Lower leg skin (tissue), 3 donors: ENCODE results near the gene CAPN13.

Experiments
- CTCF ChIP-seq, 3 donors: fragments of 450-650 bp; IDR thresholded peaks; one replicate each; pipeline ENCODE4 v1.5.1; 2016; ENCODE audit warnings: antibody characterized with exemption in 3 of 3, mild to moderate bottlenecking in 3 of 3, moderate library complexity in 2 of 3
- POLR2A ChIP-seq, 2 donors: fragments of 450-650 bp; IDR thresholded peaks; one replicate each; pipeline ENCODE4 v1.6.1; 2016 to 2017; ENCODE audit warnings: antibody characterized with exemption in 2 of 2, mild to moderate bottlenecking in 1 of 2, moderate library complexity in 1 of 2

DNA sequence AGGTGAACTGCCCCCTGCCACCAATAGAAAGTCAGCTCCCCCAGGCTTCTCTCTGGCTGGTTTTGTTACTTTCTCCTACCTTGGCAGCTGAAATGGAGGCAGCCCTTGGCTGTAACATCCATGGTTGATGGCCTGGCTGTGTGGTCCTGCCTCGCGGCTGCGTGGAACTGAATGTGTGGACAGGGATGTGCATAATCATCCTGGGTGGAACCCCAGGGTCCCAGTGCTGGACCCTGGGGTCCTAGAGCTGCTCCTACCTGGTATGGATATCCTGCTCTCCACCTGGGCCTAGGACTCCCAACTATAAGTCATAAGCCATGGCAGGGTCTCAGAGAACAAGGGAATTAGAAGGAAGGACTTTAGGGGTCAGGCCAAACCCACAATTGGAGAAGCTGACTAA, 93.5 kb downstream of the CAPN13 start:
- no peak for TF ChIP-seq POLR2A (IDR thresholded peaks at IDR 0.05)
- TF ChIP-seq CTCF (IDR thresholded peaks at IDR 0.05) = no peak
